Uterus (tissue), 2 donors: ENCODE results near the gene YWHAH.

ENCODE experiments used
- CTCF ChIP-seq, 4 experiments: fragments of 200-600 bp in 2 of 4; fragments of 450-650 bp in 2 of 4; sonication (generic) in 2 of 4; IDR thresholded peaks; one replicate each; pipeline ENCODE4 v1.5.1; 2016 to 2019; ENCODE audit warnings: antibody characterized with exemption in 4 of 4, mild to moderate bottlenecking in 2 of 4, moderate library complexity in 1 of 4
- POLR2A ChIP-seq, 2 donors: fragments of 450-650 bp; IDR thresholded peaks; one replicate each; pipeline ENCODE4 v1.6.1; 2016; ENCODE audit warnings: antibody characterized with exemption in 2 of 2, mild to moderate bottlenecking in 1 of 2, moderate library complexity in 1 of 2

- TF ChIP-seq CTCF (IDR thresholded peaks at IDR 0.05), result no peak
- no peak for TF ChIP-seq POLR2A (IDR thresholded peaks at IDR 0.05)
Observed at GRCh38 chr22:31926969-31927368, 17.4 kb upstream of the YWHAH start.
